ENCODE measurements around the gene MARCHF9. TPM values are rescaled to one million over a fixed set of nuclear protein-coding genes. Genes with fewer than 3 reads are reported as not detected.
A peak's percentile ranks its signal among the peaks of the same experiment; 100 is the strongest.

The MARCHF9 gene
- total RNA-seq, 4 donors from 2014 or later, result 4.2 to 19.8 (median 10.4) TPM

GRCh38 chr12:57755454-57756372 is 810 bp downstream of the MARCHF9 start:
- H3K4me3 ChIP-seq, result peak overlapping the region; percentile 57 to 90 (median 70)
- peaks cover 0 to 45% (median 20%) of the 10 kb centered on the region in 4 donors for H3K4me1 ChIP-seq
- H3K27me3 ChIP-seq, result no peaks in the 10 kb centered on the region
- no peak for DNase-seq (ENCODE audit: low spot score in 2 of 2)
- 3 to 16% methylated on average over 4 to 52 of the region's 76 CpGs for WGBS, 2 donors
- TF ChIP-seq CTCF (IDR thresholded peaks at IDR 0.05), result no peak
- TF ChIP-seq EP300 (IDR thresholded peaks at IDR 0.05), result no peak
- TF ChIP-seq POLR2A (IDR thresholded peaks at IDR 0.05), result no peak
- no peaks in the 10 kb centered on the region for H3K9me3 ChIP-seq
- H3K36me3 ChIP-seq, result peaks cover 0 to 30% (median 6%) of the 10 kb centered on the region in 3 donors
- peak overlapping the region; percentile 37 to 86 (median 70) for H3K27ac ChIP-seq

- peaks cover 0 to 36% (median 13%) of the 10 kb centered on the region in 4 donors for H3K4me1 ChIP-seq
- no peaks in the 10 kb centered on the region for H3K27me3 ChIP-seq
- 46 to 47% methylated on average over 22 of the region's 22 CpGs for WGBS, 2 donors
- H3K36me3 ChIP-seq, result peaks cover 0 to 32% (median 6%) of the 10 kb centered on the region in 3 donors
- peak overlapping the region; percentile 57 to 90 (median 70) for H3K4me3 ChIP-seq
- no peak for DNase-seq (ENCODE audit: low spot score in 2 of 2)
- peak overlapping the region in 2 of 4 donors; percentile 58 to 86 for H3K27ac ChIP-seq
- TF ChIP-seq CTCF (IDR thresholded peaks at IDR 0.05) (peak; percentile 37 to 59 (median 46)), POLR2A (IDR thresholded peaks at IDR 0.05) (no peak)
- H3K9me3 ChIP-seq, result no peaks in the 10 kb centered on the region
Observed at GRCh38 chr12:57756406-57757341, 1.8 kb downstream of the MARCHF9 start.

GRCh38 chr12:57757771-57758170 is 2.9 kb downstream of the MARCHF9 start:
- no peak overlapping the region for H3K27ac ChIP-seq
- DNase-seq (ENCODE audit: low spot score in 2 of 2), result no peak
- H3K9me3 ChIP-seq, result no peaks in the 10 kb centered on the region
- 88 to 89% methylated on average over 4 of the region's 4 CpGs for WGBS, 2 donors
- peaks cover 0 to 34% (median 13%) of the 10 kb centered on the region in 4 donors for H3K4me1 ChIP-seq
- peaks cover 0 to 32% (median 6%) of the 10 kb centered on the region in 3 donors for H3K36me3 ChIP-seq
- no peak overlapping the region for H3K4me3 ChIP-seq
- peaks cover 0 to 3% of the 10 kb centered on the region in 2 donors for H3K27me3 ChIP-seq
- TF ChIP-seq CTCF (IDR thresholded peaks at IDR 0.05) (no peak), EP300 (IDR thresholded peaks at IDR 0.05) (no peak), POLR2A (IDR thresholded peaks at IDR 0.05) (no peak)

- no peak for DNase-seq (ENCODE audit: low spot score in 2 of 2)
- H3K4me3 ChIP-seq, result no peak overlapping the region
- TF ChIP-seq POLR2A (IDR thresholded peaks at IDR 0.05), result no peak
Observed at GRCh38 chr12:57758552-57759359, 3.9 kb downstream of the MARCHF9 start.

More at GRCh38 chr12:57758552-57759359, 3.9 kb downstream of the MARCHF9 start:
- H3K4me1 ChIP-seq, result peaks cover 0 to 25% (median 13%) of the 10 kb centered on the region in 4 donors
- H3K27me3 ChIP-seq, result peaks cover 0 to 13% of the 10 kb centered on the region in 2 donors
- H3K9me3 ChIP-seq, result no peaks in the 10 kb centered on the region
- peaks cover 0 to 32% (median 6%) of the 10 kb centered on the region in 3 donors for H3K36me3 ChIP-seq
- no peak overlapping the region for H3K27ac ChIP-seq
- 87 to 91% methylated on average over 22 to 23 of the region's 25 CpGs for WGBS, 2 donors

All from tibial nerve (tissue), 4 donors.